ENCODE measurements around the gene C21orf58. TPM values are rescaled to one million over a fixed set of nuclear protein-coding genes. Genes with fewer than 3 reads are reported as not detected.

Gene C21orf58
- total and polyA plus RNA-seq, 4 experiments from 2014 or later: 0.35 to 9.4 (median 4.7) TPM

DNA sequence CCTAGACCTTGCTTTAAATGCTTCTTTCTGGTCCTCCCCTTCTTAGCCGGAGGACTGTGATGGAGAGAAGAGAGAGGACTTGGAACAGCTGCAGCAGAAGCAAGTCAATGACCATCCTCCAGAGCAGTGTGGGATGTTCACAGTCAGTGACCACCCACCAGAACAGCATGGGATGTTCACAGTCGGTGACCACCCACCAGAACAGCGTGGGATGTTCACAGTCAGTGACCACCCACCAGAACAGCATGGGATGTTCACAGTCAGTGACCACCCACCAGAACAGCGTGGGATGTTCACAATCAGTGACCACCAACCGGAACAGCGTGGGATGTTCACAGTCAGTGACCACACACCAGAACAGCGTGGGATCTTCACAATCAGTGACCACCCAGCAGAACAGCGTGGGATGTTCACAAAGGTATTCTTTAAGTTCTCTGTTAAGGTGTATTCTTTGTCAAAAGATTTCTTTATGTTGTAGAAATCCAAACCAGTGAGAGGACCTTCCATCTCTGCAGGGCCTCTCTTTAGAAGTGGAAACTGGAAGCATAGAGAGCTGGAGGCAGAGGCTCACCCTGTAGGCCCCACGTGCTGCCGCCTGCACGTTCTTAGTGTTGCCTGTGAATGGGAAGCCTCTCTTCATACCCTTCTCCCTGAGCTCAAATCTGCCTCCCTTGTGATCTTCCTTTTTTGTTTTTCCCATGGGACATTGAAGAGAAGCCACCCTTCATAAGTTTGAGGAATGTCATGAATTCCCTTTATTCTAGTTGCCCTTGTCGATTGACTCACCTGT is 10.9 kb upstream of the C21orf58 start:
- H3K4me1 Mint-ChIP-seq: peaks cover 2 to 10% (median 6%) of the 10 kb centered on the region in 4 donors
- H3K9me3 ChIP-seq (ENCODE audit: control insufficient read depth in 1 of 2, low read length in 2 of 2): no peaks in the 10 kb centered on the region
- H3K36me3 ChIP-seq (ENCODE audit: insufficient read depth, low read length): peaks cover 11% of the 10 kb centered on the region
- H3K4me3 Mint-ChIP-seq: no peak overlapping the region
- no peaks in the 10 kb centered on the region for H3K27me3 ChIP-seq (ENCODE audit: insufficient read depth, low read length)
- H3K27ac ChIP-seq (ENCODE audit: low read depth, low read length): no peak overlapping the region
- DNase-seq: no peak
- no peak overlapping the region for H3K4me3 ChIP-seq (ENCODE audit: low read length in 2 of 2)
- no peaks in the 10 kb centered on the region for H3K27me3 Mint-ChIP-seq
- CTCF ChIA-PET (ENCODE audit: partially characterized antibody): no interaction called here
- H3K27ac Mint-ChIP-seq: peak overlapping the region in 2 of 7 donors; percentile 12 to 53
- intact Hi-C loops (cut with micrococcal nuclease): no loop called here
- H3K4me1 ChIP-seq (ENCODE audit: insufficient read depth, low read length): no peaks in the 10 kb centered on the region
- H3K36me3 Mint-ChIP-seq: peaks cover 31 to 48% of the 10 kb centered on the region in 2 donors
- H3K9me3 Mint-ChIP-seq: no peaks in the 10 kb centered on the region
- POLR2A ChIA-PET (ENCODE audit: partially characterized antibody): interaction anchor here (0.6 kb wide), 1 partner anchor 31 kb away, joined by 3 read pairs; no protein-coding TSS in a partner anchor

GRCh38 chr21:46329796-46330195 is 6.1 kb upstream of the C21orf58 start:
- H3K27me3 Mint-ChIP-seq: no peaks in the 10 kb centered on the region
- peaks cover 6 to 17% (median 15%) of the 10 kb centered on the region in 4 donors for H3K4me1 Mint-ChIP-seq
- H3K9me3 Mint-ChIP-seq: no peaks in the 10 kb centered on the region
- H3K4me1 ChIP-seq (ENCODE audit: insufficient read depth, low read length): peaks cover 7% of the 10 kb centered on the region
- H3K4me3 ChIP-seq (ENCODE audit: low read length in 2 of 2): no peak overlapping the region
- no peak overlapping the region for H3K27ac Mint-ChIP-seq
- DNase-seq: no peak
- POLR2A ChIA-PET (ENCODE audit: partially characterized antibody): no interaction called here
- no peak overlapping the region for H3K4me3 Mint-ChIP-seq
- no peaks in the 10 kb centered on the region for H3K27me3 ChIP-seq (ENCODE audit: insufficient read depth, low read length)
- intact Hi-C loops (cut with micrococcal nuclease): loop anchor here (10.0 kb wide), 1 partner anchor 355 kb away; no protein-coding TSS in a partner anchor
- CTCF ChIA-PET (ENCODE audit: partially characterized antibody): interaction anchor here (1.4 kb wide), 1 partner anchor 186 kb away, joined by 4 read pairs; no protein-coding TSS in a partner anchor
- no peak overlapping the region for H3K27ac ChIP-seq (ENCODE audit: low read depth, low read length)
- H3K36me3 ChIP-seq (ENCODE audit: insufficient read depth, low read length): peaks cover 6% of the 10 kb centered on the region
- H3K9me3 ChIP-seq (ENCODE audit: control insufficient read depth in 1 of 2, low read length in 2 of 2): no peaks in the 10 kb centered on the region
- peaks cover 20 to 28% of the 10 kb centered on the region in 2 donors for H3K36me3 Mint-ChIP-seq

DNA sequence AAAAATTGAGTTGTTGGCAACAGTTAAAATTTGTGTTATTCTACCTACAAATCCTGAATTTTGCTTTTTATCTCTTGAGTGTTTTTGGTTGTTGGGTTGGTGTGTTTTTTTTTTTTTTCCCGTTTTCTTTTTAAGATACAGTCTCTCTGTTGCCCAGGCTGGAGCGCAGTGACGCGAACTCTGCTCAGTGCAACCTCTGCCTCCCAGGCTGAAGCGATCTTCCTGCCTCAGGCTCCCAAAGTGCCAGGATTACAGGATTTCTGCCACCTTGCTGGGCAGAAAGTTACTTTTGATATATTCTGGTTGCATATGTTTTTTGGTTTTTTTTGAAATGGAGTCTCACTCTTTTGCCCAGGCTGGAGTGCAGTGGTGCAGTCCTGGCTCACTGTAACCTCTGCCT is 4.5 kb upstream of the C21orf58 start:
- H3K9me3 ChIP-seq (ENCODE audit: control insufficient read depth in 1 of 2, low read length in 2 of 2): no peaks in the 10 kb centered on the region
- Mint-ChIP-seq H3K36me3 (peaks cover 20 to 30% of the 10 kb centered on the region in 2 donors), H3K4me3 (no peak overlapping the region), H3K4me1 (peaks cover 6 to 20% (median 18%) of the 10 kb centered on the region in 4 donors), H3K27me3 (no peaks in the 10 kb centered on the region), H3K9me3 (peaks cover 0 to 2% (median 0%) of the 10 kb centered on the region in 8 donors), H3K27ac (peak overlapping the region in 1 of 7 donors; percentile 19)
- peaks cover 9% of the 10 kb centered on the region for H3K4me1 ChIP-seq (ENCODE audit: insufficient read depth, low read length)
- intact Hi-C loops (cut with micrococcal nuclease): loop anchor here (10.0 kb wide), 1 partner anchor 353 kb away; no protein-coding TSS in a partner anchor
- no peak overlapping the region for H3K27ac ChIP-seq (ENCODE audit: low read depth, low read length)
- DNase-seq: no peak
- POLR2A ChIA-PET (ENCODE audit: partially characterized antibody): no interaction called here
- CTCF ChIA-PET (ENCODE audit: partially characterized antibody): no interaction called here
- H3K4me3 ChIP-seq (ENCODE audit: low read length in 2 of 2): no peak overlapping the region
- H3K36me3 ChIP-seq (ENCODE audit: insufficient read depth, low read length): no peaks in the 10 kb centered on the region
- no peaks in the 10 kb centered on the region for H3K27me3 ChIP-seq (ENCODE audit: insufficient read depth, low read length)

DNA sequence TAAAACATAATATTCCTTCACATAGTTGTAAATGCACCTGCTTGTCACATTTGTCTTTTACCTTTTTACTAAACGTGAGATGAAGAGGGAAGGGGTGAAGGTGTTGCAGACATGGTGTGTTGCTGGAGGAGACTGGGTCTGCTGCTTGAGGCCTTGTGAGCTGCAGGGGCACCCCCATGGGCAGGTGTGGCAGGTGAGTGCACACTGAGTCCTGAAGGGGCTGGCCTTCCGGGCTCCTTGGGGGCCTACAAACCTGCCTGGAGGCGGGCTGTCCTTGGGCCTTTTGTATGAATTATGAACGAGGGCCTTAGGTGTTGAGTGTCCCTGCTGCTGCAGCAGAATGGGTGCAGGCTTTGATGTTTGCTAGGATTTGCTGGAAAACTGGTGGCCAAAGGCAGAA is 4.0 kb upstream of the C21orf58 start:
- Mint-ChIP-seq H3K9me3 (peaks cover 0 to 2% (median 0%) of the 10 kb centered on the region in 8 donors), H3K27me3 (no peaks in the 10 kb centered on the region), H3K4me1 (peaks cover 6 to 25% (median 20%) of the 10 kb centered on the region in 4 donors), H3K4me3 (no peak overlapping the region), H3K27ac (no peak overlapping the region), H3K36me3 (peaks cover 19 to 30% of the 10 kb centered on the region in 2 donors)
- Histone ChIP-seq H3K36me3 (ENCODE audit: insufficient read depth, low read length) (no peaks in the 10 kb centered on the region), H3K27me3 (ENCODE audit: insufficient read depth, low read length) (no peaks in the 10 kb centered on the region), H3K27ac (ENCODE audit: low read depth, low read length) (no peak overlapping the region), H3K4me1 (ENCODE audit: insufficient read depth, low read length) (peaks cover 14% of the 10 kb centered on the region), H3K4me3 (ENCODE audit: low read length in 2 of 2) (no peak overlapping the region), H3K9me3 (ENCODE audit: control insufficient read depth in 1 of 2, low read length in 2 of 2) (no peaks in the 10 kb centered on the region)
- no peak for DNase-seq
- CTCF ChIA-PET (ENCODE audit: partially characterized antibody): no interaction called here
- POLR2A ChIA-PET (ENCODE audit: partially characterized antibody): no interaction called here
- intact Hi-C loops (cut with micrococcal nuclease): loop anchor here (10.0 kb wide), 1 partner anchor 353 kb away; no protein-coding TSS in a partner anchor

- H3K4me1 ChIP-seq (ENCODE audit: insufficient read depth, low read length): peaks cover 27% of the 10 kb centered on the region
- H3K27me3 ChIP-seq (ENCODE audit: insufficient read depth, low read length): no peaks in the 10 kb centered on the region
- peaks cover 15 to 40% (median 29%) of the 10 kb centered on the region in 4 donors for H3K4me1 Mint-ChIP-seq
- H3K27me3 Mint-ChIP-seq: no peaks in the 10 kb centered on the region
- H3K36me3 Mint-ChIP-seq: peaks cover 14 to 27% of the 10 kb centered on the region in 2 donors
- DNase-seq: no peak
- no peak overlapping the region for H3K27ac ChIP-seq (ENCODE audit: low read depth, low read length)
- ChIA-PET POLR2A (ENCODE audit: partially characterized antibody) (interaction anchor here (0.9 to 2.2 kb wide), 4 partner anchors 41 to 310 kb away, joined by 3 to 6 read pairs (median 4); partner anchors contain the start of genes DIP2A and MCM3AP), CTCF (ENCODE audit: partially characterized antibody) (interaction anchor here (1.0 to 1.3 kb wide), 3 partner anchors 41 to 183 kb away, joined by 3 to 11 read pairs (median 4); partner anchors contain the start of genes MCM3AP and YBEY)
- peak overlapping the region in 5 of 8 donors; percentile 4 to 83 (median 43) for H3K4me3 Mint-ChIP-seq
- no peak overlapping the region for H3K4me3 ChIP-seq (ENCODE audit: low read length in 2 of 2)
- intact Hi-C loops (cut with micrococcal nuclease): loop anchor here (10.0 kb wide), 1 partner anchor 351 kb away; no protein-coding TSS in a partner anchor
- H3K9me3 ChIP-seq (ENCODE audit: control insufficient read depth in 1 of 2, low read length in 2 of 2): no peaks in the 10 kb centered on the region
- H3K27ac Mint-ChIP-seq: peak overlapping the region in 2 of 7 donors; percentile 30 to 91
- peaks cover 0 to 2% (median 0%) of the 10 kb centered on the region in 8 donors for H3K9me3 Mint-ChIP-seq
- no peaks in the 10 kb centered on the region for H3K36me3 ChIP-seq (ENCODE audit: insufficient read depth, low read length)
Observed at GRCh38 chr21:46326110-46326703, 2.5 kb upstream of the C21orf58 start.

- POLR2A ChIA-PET (ENCODE audit: partially characterized antibody): interaction anchor here (0.9 to 2.2 kb wide), 4 partner anchors 40 to 311 kb away, joined by 3 to 6 read pairs (median 4); partner anchors contain the start of genes DIP2A and MCM3AP
- peaks cover 15 to 44% (median 28%) of the 10 kb centered on the region in 4 donors for H3K4me1 Mint-ChIP-seq
- H3K36me3 Mint-ChIP-seq: peaks cover 9 to 23% of the 10 kb centered on the region in 2 donors
- no peaks in the 10 kb centered on the region for H3K36me3 ChIP-seq (ENCODE audit: insufficient read depth, low read length)
- H3K9me3 Mint-ChIP-seq: peaks cover 0 to 2% (median 0%) of the 10 kb centered on the region in 8 donors
- H3K4me3 Mint-ChIP-seq: peak overlapping the region; percentile 81 to 97 (median 86)
- intact Hi-C loops (cut with micrococcal nuclease): loop anchor here (10.0 kb wide), 1 partner anchor 350 kb away; no protein-coding TSS in a partner anchor
- peak overlapping the region; percentile 73 to 93 for H3K4me3 ChIP-seq (ENCODE audit: low read length in 2 of 2)
- H3K9me3 ChIP-seq (ENCODE audit: control insufficient read depth in 1 of 2, low read length in 2 of 2): no peaks in the 10 kb centered on the region
- no peaks in the 10 kb centered on the region for H3K27me3 ChIP-seq (ENCODE audit: insufficient read depth, low read length)
- H3K27ac ChIP-seq (ENCODE audit: low read depth, low read length): peak overlapping the region; percentile 69
- no peaks in the 10 kb centered on the region for H3K27me3 Mint-ChIP-seq
- peak overlapping the region; percentile 71 to 91 (median 89) for H3K27ac Mint-ChIP-seq
- H3K4me1 ChIP-seq (ENCODE audit: insufficient read depth, low read length): peaks cover 28% of the 10 kb centered on the region
- CTCF ChIA-PET (ENCODE audit: partially characterized antibody): interaction anchor here (1.0 to 1.3 kb wide), 3 partner anchors 40 to 182 kb away, joined by 3 to 11 read pairs (median 4); partner anchors contain the start of genes MCM3AP and YBEY
- DNase-seq: peak in 1 of 5 donors; percentile 56
Observed at GRCh38 chr21:46325073-46325912, 1.6 kb upstream of the C21orf58 start.
